Neural progenitor cell (in vitro differentiated cells): ENCODE results near the gene SERPINA9. TPM values are rescaled to one million over a fixed set of nuclear protein-coding genes. Genes with fewer than 3 reads are reported as not detected.
"Not testable (repeated sequence)": the region's sequence is repeated elsewhere in the genome, so short reads cannot be mapped to it uniquely, and the experiment has no call there.

Experiments used
- DNase-seq: peaks from one replicate; pipeline ENCODE4 v3.0.0-alpha.2; 2016; ENCODE audit warnings: low spot score
- H2AFZ ChIP-seq: fragments of 200-600 bp; sonication (generic); replicated peaks from 2 replicates; pipeline ENCODE4 v1.6.1; 2016; ENCODE audit warnings: antibody characterized with exemption
- H3F3A ChIP-seq: fragments of 200-600 bp; sonication (generic); 2 replicates; pipeline ENCODE4 v1.6.1; 2016; ENCODE audit warnings: antibody characterized with exemption, low read depth
- H3K27ac ChIP-seq: fragments of 200-600 bp; sonication (generic); 2 replicates; pipeline ENCODE4 v1.5.1; 2016; ENCODE audit warnings: mild to moderate bottlenecking
- H3K27me3 ChIP-seq: fragments of 200-600 bp; sonication (generic); 2 replicates; pipeline ENCODE4 v1.6.1; 2016; ENCODE audit warnings: mild to moderate bottlenecking, moderate library complexity
- H3K36me3 ChIP-seq: fragments of 200-600 bp; sonication (generic); 2 replicates; pipeline ENCODE4 v1.5.1; 2016
- H3K4me1 ChIP-seq: fragments of 200-600 bp; sonication (generic); 2 replicates; pipeline ENCODE4 v1.6.1; 2016; ENCODE audit warnings: mixed run types
- H3K4me2 ChIP-seq: fragments of 200-600 bp; sonication (generic); 2 replicates; pipeline ENCODE4 v1.6.1; 2016
- H3K4me3 ChIP-seq: fragments of 200-600 bp; sonication (generic); 2 replicates; pipeline ENCODE4 v1.5.1; 2016
- H3K79me2 ChIP-seq: fragments of 200-600 bp; sonication (generic); 2 replicates; pipeline ENCODE4 v1.6.1; 2016; ENCODE audit warnings: low read depth
- H3K9ac ChIP-seq: fragments of 200-600 bp; sonication (generic); 2 replicates; pipeline ENCODE4 v1.6.1; 2016
- H3K9me3 ChIP-seq: fragments of 200-600 bp; sonication (generic); 2 replicates; pipeline ENCODE4 v1.5.1; 2016; ENCODE audit warnings: low read depth
- H4K20me1 ChIP-seq: fragments of 200-600 bp; sonication (generic); 2 replicates; pipeline ENCODE4 v1.6.1; 2016; ENCODE audit warnings: low read depth
- H3K27ac Mint-ChIP-seq: 3 replicates; pipeline ENCODE4 v1.8.0; 2021; ENCODE audit warnings: mixed read lengths
- H3K27me3 Mint-ChIP-seq: 2 replicates; pipeline ENCODE4 v1.8.0; 2022; ENCODE audit warnings: low read depth, mild to moderate bottlenecking, inconsistent platforms, moderate library complexity, mixed read lengths; ENCODE audit not compliant: insufficient read depth
- H3K36me3 Mint-ChIP-seq: 3 replicates; pipeline ENCODE4 v1.8.0; 2021; ENCODE audit warnings: mixed read lengths
- H3K4me1 Mint-ChIP-seq: 3 replicates; pipeline ENCODE4 v1.8.0; 2021; ENCODE audit warnings: mixed read lengths
- H3K4me3 Mint-ChIP-seq: 3 replicates; pipeline ENCODE4 v1.8.0; 2021; ENCODE audit warnings: mild to moderate bottlenecking, moderate library complexity, mixed read lengths
- H3K9me3 Mint-ChIP-seq: 3 replicates; pipeline ENCODE4 v1.8.0; 2020; ENCODE audit warnings: mixed read lengths
- EZH2 ChIP-seq: fragments of 200-600 bp; sonication (generic); IDR thresholded peaks from 2 replicates; pipeline ENCODE4 v1.6.1; 2017; ENCODE audit warnings: antibody characterized with exemption, mild to moderate bottlenecking, moderate library complexity
- EZH2phosphoT487 ChIP-seq: fragments of 200-600 bp; sonication (generic); IDR thresholded peaks from 2 replicates; pipeline ENCODE4 v1.6.1; 2017; ENCODE audit warnings: antibody characterized with exemption
- total RNA-seq: library from RNA; depleted of rRNA; stranded (reverse); fragments of >200 nt; gene quantifications from 2 replicates; pipeline ENCODE4 v1.2.3, GENCODE V29; 2015; ENCODE audit warnings: low replicate concordance
- TF ChIP-seq, protein P1 (sequence below): fragments of 200-600 bp; sonication (generic); IDR thresholded peaks from 2 replicates; pipeline ENCODE4 v1.5.1; 2017; ENCODE audit warnings: antibody characterized with exemption, mild to moderate bottlenecking

Gene SERPINA9
- total RNA-seq, 1 donor from 2014 or later = not detected

DNA sequence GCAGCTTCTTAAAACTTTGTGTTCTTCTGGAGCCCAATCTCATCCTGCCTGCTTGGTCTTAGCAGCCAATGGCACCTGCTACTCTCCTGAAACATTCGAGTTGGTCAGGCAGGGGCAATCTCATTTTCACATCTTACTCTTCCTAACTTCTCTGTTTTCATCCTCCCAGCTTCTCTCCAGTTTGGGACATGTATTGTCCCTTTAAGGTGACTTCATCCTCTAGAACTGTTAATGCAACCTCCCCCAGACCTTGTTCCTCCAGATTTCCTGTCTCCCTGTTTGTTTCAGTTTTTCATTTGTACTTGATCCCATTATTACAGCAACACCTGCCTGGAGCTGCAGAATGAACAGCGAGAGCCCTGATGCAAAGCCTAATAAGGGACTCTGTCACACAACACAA lies 54.7 kb downstream of the SERPINA9 start:
- no peak overlapping the region for H3K27ac ChIP-seq
- H3K27me3 Mint-ChIP-seq = peaks cover 4% of the 10 kb centered on the region
- H3K4me1 Mint-ChIP-seq = peaks cover 2% of the 10 kb centered on the region
- no peaks in the 10 kb centered on the region for H3K9me3 ChIP-seq
- no peak overlapping the region for H2AFZ ChIP-seq
- no peaks in the 10 kb centered on the region for H3K27me3 ChIP-seq
- H3K36me3 Mint-ChIP-seq = no peaks in the 10 kb centered on the region
- no peaks in the 10 kb centered on the region for H3K4me1 ChIP-seq
- H3F3A ChIP-seq = no peaks in the 10 kb centered on the region
- DNase-seq = no peak
- no peaks in the 10 kb centered on the region for H3K36me3 ChIP-seq
- H3K4me2 ChIP-seq = no peak overlapping the region
- no peaks in the 10 kb centered on the region for H3K79me2 ChIP-seq
- peaks cover 7% of the 10 kb centered on the region for H3K9me3 Mint-ChIP-seq
- H4K20me1 ChIP-seq = no peaks in the 10 kb centered on the region
- H3K4me3 Mint-ChIP-seq = no peak overlapping the region
- no peak overlapping the region for H3K9ac ChIP-seq
- TF ChIP-seq, protein P1, sequence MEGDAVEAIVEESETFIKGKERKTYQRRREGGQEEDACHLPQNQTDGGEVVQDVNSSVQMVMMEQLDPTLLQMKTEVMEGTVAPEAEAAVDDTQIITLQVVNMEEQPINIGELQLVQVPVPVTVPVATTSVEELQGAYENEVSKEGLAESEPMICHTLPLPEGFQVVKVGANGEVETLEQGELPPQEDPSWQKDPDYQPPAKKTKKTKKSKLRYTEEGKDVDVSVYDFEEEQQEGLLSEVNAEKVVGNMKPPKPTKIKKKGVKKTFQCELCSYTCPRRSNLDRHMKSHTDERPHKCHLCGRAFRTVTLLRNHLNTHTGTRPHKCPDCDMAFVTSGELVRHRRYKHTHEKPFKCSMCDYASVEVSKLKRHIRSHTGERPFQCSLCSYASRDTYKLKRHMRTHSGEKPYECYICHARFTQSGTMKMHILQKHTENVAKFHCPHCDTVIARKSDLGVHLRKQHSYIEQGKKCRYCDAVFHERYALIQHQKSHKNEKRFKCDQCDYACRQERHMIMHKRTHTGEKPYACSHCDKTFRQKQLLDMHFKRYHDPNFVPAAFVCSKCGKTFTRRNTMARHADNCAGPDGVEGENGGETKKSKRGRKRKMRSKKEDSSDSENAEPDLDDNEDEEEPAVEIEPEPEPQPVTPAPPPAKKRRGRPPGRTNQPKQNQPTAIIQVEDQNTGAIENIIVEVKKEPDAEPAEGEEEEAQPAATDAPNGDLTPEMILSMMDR = no peak
- TF ChIP-seq EZH2phosphoT487 (no peak), EZH2 (no peak)
- no peak overlapping the region for H3K4me3 ChIP-seq
- no peak overlapping the region for H3K27ac Mint-ChIP-seq

DNA sequence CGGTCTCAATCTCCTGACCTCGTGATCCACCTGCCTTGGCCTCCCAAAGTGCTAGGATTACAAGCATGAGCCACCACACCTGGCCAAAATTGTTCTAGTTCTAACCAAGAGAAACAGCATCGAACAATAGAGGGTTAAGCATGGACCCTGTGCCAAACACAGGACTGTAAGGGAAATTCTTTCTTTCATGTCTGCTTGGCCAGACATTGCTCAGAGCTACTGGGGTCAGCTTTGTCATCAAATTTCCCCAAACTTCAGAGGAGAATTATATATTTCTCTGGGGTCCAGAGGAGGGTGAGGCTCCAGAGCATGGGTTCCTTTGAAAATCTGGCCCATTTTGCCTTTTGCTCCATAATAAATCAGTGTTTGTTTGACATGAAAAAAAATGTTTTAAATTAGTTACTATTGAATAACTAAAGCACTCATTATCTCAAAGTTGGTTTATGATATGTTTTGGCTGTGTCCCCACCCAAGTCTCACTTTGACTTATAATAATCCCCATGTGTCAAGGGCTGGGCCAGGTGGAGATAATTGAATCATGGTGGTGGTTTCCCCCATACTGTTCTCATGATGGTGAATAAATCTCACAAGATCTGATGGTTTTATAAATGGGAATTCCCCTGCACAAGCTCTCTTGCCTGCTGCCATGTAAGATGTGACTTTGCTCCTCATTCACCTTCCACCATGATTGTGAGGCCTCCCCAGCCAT lies 58.3 kb downstream of the SERPINA9 start:
- not testable (repeated sequence) for H2AFZ ChIP-seq, H3K79me2 ChIP-seq, DNase-seq, H3K4me3 Mint-ChIP-seq, H3K36me3 ChIP-seq, H3K27me3 ChIP-seq, H3K9ac ChIP-seq, H3K4me2 ChIP-seq, H3K9me3 ChIP-seq, H3K4me3 ChIP-seq, H3K4me1 Mint-ChIP-seq, H3K36me3 Mint-ChIP-seq, H3F3A ChIP-seq, H3K4me1 ChIP-seq, H4K20me1 ChIP-seq, H3K27ac ChIP-seq, H3K27ac Mint-ChIP-seq, H3K27me3 Mint-ChIP-seq
- peaks cover 12% of the 10 kb centered on the region for H3K9me3 Mint-ChIP-seq

Other genes with a start within 250 kb of the SERPINA9 start
- not detected in 2 replicates for gene SERPINA10, start 182.9 kb downstream of the SERPINA9 start, total RNA-seq
- gene SERPINA6, start 152.9 kb downstream of the SERPINA9 start, total RNA-seq = not detected in 2 replicates
- gene SERPINA2, start 109.5 kb downstream of the SERPINA9 start, total RNA-seq = not detected in 2 replicates
- gene SERPINA1, start 87.6 kb downstream of the SERPINA9 start, total RNA-seq = 0.13 and 0.43 TPM in 2 replicates
- not detected in 2 replicates for gene SERPINA11, start 23.4 kb downstream of the SERPINA9 start, total RNA-seq
- gene SERPINA12, start 33.3 kb upstream of the SERPINA9 start, total RNA-seq = not detected in 2 replicates
- not detected in 2 replicates for gene SERPINA4, start 85.2 kb upstream of the SERPINA9 start, total RNA-seq
- 3.1 and 3.5 TPM in 2 replicates for gene SERPINA5, start 105.2 kb upstream of the SERPINA9 start, total RNA-seq
- not detected in 2 replicates for gene SERPINA3, start 136.2 kb upstream of the SERPINA9 start, total RNA-seq